HFF-Myc (cell line): ENCODE measurements around the gene SLC35D2.

Experiments used
- DNase-seq: peaks from one replicate; pipeline ENCODE4 v3.0.0-alpha.2; 2011; ENCODE audit warnings: low read depth; ENCODE audit errors: extremely low read depth
- H3K4me3 ChIP-seq: replicated peaks from 2 replicates; pipeline ENCODE4 v1.5.1; 2011; ENCODE audit warnings: low read depth, mild to moderate bottlenecking, control low read depth, low read length
- TF ChIP-seq, protein P1 (sequence below): IDR thresholded peaks from 2 replicates; pipeline ENCODE4 v1.5.1; 2012; ENCODE audit warnings: mild to moderate bottlenecking, low read depth, low read length, control low read depth; ENCODE audit errors: missing control alignments

Gene SLC35D2

DNA sequence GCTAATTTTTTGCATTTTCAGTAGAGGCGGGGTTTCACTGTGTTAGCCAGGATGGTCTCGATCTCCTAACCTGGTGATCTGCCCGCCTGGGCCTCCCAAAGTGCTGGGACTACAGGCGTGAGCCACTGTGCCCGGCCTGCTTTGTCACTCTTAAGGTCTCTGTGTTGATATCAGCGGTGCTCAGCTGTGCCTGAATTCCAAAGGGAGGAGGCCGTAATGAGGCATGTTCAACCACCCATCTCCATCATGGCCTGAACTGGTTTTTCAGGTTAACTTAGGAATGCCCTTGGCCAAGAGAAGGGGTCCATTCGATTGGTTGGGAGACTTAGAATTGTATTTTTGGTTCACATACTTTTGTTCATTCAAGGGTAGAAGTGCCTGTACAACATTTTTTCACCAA, 103.6 kb downstream of the SLC35D2 start:
- TF ChIP-seq, protein P1, sequence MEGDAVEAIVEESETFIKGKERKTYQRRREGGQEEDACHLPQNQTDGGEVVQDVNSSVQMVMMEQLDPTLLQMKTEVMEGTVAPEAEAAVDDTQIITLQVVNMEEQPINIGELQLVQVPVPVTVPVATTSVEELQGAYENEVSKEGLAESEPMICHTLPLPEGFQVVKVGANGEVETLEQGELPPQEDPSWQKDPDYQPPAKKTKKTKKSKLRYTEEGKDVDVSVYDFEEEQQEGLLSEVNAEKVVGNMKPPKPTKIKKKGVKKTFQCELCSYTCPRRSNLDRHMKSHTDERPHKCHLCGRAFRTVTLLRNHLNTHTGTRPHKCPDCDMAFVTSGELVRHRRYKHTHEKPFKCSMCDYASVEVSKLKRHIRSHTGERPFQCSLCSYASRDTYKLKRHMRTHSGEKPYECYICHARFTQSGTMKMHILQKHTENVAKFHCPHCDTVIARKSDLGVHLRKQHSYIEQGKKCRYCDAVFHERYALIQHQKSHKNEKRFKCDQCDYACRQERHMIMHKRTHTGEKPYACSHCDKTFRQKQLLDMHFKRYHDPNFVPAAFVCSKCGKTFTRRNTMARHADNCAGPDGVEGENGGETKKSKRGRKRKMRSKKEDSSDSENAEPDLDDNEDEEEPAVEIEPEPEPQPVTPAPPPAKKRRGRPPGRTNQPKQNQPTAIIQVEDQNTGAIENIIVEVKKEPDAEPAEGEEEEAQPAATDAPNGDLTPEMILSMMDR, result no peak
- no peak overlapping the region for H3K4me3 ChIP-seq
- DNase-seq, result no peak

DNA sequence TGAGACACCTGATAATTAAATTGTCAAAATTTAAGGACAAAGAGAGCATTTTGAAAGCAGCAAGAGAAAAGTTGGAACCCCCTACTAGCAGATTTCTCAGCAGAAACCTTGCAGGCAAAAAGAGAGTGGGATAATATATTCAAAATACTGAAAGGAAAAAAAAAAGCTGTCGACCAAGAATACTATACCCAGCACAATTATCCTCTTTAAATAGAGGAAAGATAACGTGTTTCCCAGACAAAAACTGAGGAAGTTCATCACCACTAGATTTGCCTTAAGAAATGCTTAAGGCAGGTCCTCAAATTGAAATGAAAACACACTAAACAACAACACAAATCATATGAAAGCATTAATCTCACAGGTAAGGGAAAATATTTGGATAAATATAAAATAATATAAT, 108.6 kb downstream of the SLC35D2 start:
- no peak overlapping the region for H3K4me3 ChIP-seq
- DNase-seq, result no peak
- TF ChIP-seq, protein P1, result no peak
